H1 (cell line): ENCODE data around the gene FAM120B. TPM values are rescaled to one million over a fixed set of nuclear protein-coding genes. Genes with fewer than 3 reads are reported as not detected.

Experiments used
- CTCF ChIA-PET: fragments of 300-600 bp; sonication (Branson Sonifier 250); formaldehyde crosslinking; loops from one replicate; lab custom pipeline; 2021; ENCODE audit not compliant: partially characterized antibody; lab: Charles Lee
- POLR2A ChIA-PET: fragments of 300-600 bp; sonication (Branson Sonifier 250); formaldehyde crosslinking; loops from one replicate; lab custom pipeline; 2021; ENCODE audit warnings: inconsistent platforms; ENCODE audit not compliant: partially characterized antibody; lab: Charles Lee
- DNase-seq, 2 experiments: peaks; one replicate each; pipeline versions ENCODE4 v3.0.0 to v3.0.0-alpha.2; 2010 to 2022; ENCODE audit warnings: low spot score in 2 of 2, low read depth in 1 of 2, mixed read lengths in 1 of 2
- FAIRE-seq: peaks from 2 replicates; lab custom pipeline; 2011; peaks lifted over from hg19 to GRCh38; lab: Jason Lieb, UNC
- H2AFZ ChIP-seq: 2 replicates; pipeline ENCODE4 v1.8.1; 2012; ENCODE audit warnings: low read length, inconsistent platforms
- H2AK5ac ChIP-seq: 2 replicates; pipeline ENCODE4 v1.6.1; 2013; ENCODE audit warnings: low read depth, low read length
- H2BK120ac ChIP-seq: replicated peaks from 2 replicates; pipeline ENCODE3; 2013; ENCODE audit warnings: low read depth, low read length, inconsistent platforms
- H2BK12ac ChIP-seq: 2 replicates; pipeline ENCODE4 v1.6.1; 2013; ENCODE audit warnings: low read depth, low read length
- H2BK15ac ChIP-seq: 2 replicates; pipeline ENCODE4 v1.6.1; 2013; ENCODE audit warnings: low read length
- H2BK20ac ChIP-seq: 2 replicates; pipeline ENCODE4 v1.6.1; 2013; ENCODE audit warnings: low read length
- H2BK5ac ChIP-seq: 2 replicates; pipeline ENCODE4 v1.6.1; 2013; ENCODE audit warnings: low read depth, low read length
- H3K14ac ChIP-seq: 2 replicates; pipeline ENCODE4 v1.6.1; 2013; ENCODE audit warnings: inconsistent platforms; ENCODE audit not compliant: insufficient read length
- H3K18ac ChIP-seq: 2 replicates; pipeline ENCODE4 v1.6.1; 2013; ENCODE audit warnings: low read length; ENCODE audit errors: extremely low read depth
- H3K23ac ChIP-seq: 2 replicates; pipeline ENCODE4 v1.6.1; 2013; ENCODE audit warnings: inconsistent platforms; ENCODE audit not compliant: insufficient read length
- H3K23me2 ChIP-seq: 2 replicates; pipeline ENCODE4 v1.6.1; 2013; ENCODE audit warnings: low read depth, low read length
- H3K27ac ChIP-seq: 2 replicates; pipeline ENCODE4 v1.6.1; 2011; ENCODE audit warnings: low read depth, low read length, inconsistent platforms
- H3K27me3 ChIP-seq, 4 experiments: replicated peaks in 1 of 4; 1 replicate in 1 of 4; 2 replicates in 3 of 4; pipeline versions ENCODE4 v1.6.1 to v1.8.1; 2011 to 2013; ENCODE audit warnings: low read length in 3 of 4, mild to moderate bottlenecking in 3 of 4, inconsistent platforms in 2 of 4, mixed read lengths in 2 of 4, moderate library complexity in 1 of 4; ENCODE audit not compliant: control insufficient read depth in 3 of 4, insufficient read depth in 3 of 4; ENCODE audit errors: extremely low read depth in 1 of 4
- H3K36me3 ChIP-seq, 4 experiments: 2 replicates each; pipeline versions ENCODE4 v1.6.1 to v1.8.1; 2011 to 2013; ENCODE audit warnings: mild to moderate bottlenecking in 4 of 4, low read length in 3 of 4, moderate library complexity in 2 of 4, control low read depth in 1 of 4, inconsistent platforms in 1 of 4; ENCODE audit not compliant: insufficient read depth in 4 of 4, control insufficient read depth in 2 of 4
- H3K4ac ChIP-seq: replicated peaks from 2 replicates; pipeline ENCODE3; 2013; ENCODE audit warnings: low read length, low read depth, mixed read lengths, inconsistent platforms; ENCODE audit not compliant: insufficient read length
- H3K4me1 ChIP-seq, 4 experiments: replicated peaks in 1 of 4; 1 replicate in 1 of 4; 2 replicates in 3 of 4; pipeline versions ENCODE4 v1.6.1 to v1.8.1; 2011 to 2013; ENCODE audit warnings: low read length in 3 of 4, inconsistent platforms in 2 of 4, mixed read lengths in 1 of 4; ENCODE audit not compliant: insufficient read depth in 4 of 4, control insufficient read depth in 3 of 4
- H3K4me2 ChIP-seq, 2 experiments: 2 replicates each; pipeline versions ENCODE4 v1.6.1 to v1.8.1; 2011 to 2013; ENCODE audit warnings: low read depth in 2 of 2, low read length in 2 of 2, control low read depth in 1 of 2, inconsistent platforms in 1 of 2, mild to moderate bottlenecking in 1 of 2; ENCODE audit not compliant: insufficient read depth in 1 of 2
- H3K4me3 ChIP-seq, 4 experiments: fragments of 200-600, 300-600 bp in 1 of 4; sonication (generic), shearing (Covaris generic), sonication (Bioruptor Twin) in 1 of 4; 2 replicates each; pipeline versions ENCODE4 v1.5.1 to v1.8.1; 2011 to 2016; ENCODE audit warnings: low read length in 4 of 4, low read depth in 3 of 4, control low read depth in 2 of 4, inconsistent platforms in 2 of 4, mild to moderate bottlenecking in 2 of 4, mixed read lengths in 1 of 4, moderate library complexity in 1 of 4; ENCODE audit not compliant: insufficient read depth in 2 of 4; ENCODE audit errors: extremely low read depth in 1 of 4
- H3K56ac ChIP-seq: replicated peaks from 2 replicates; pipeline ENCODE3; 2013; ENCODE audit warnings: low read depth, mild to moderate bottlenecking, mixed read lengths, low read length, inconsistent platforms; ENCODE audit not compliant: insufficient read length
- H3K79me1 ChIP-seq: 2 replicates; pipeline ENCODE4 v1.6.1; 2013; ENCODE audit warnings: low read depth, low read length, control low read depth
- H3K79me2 ChIP-seq, 2 experiments: 2 replicates each; pipeline versions ENCODE4 v1.6.1 to v1.8.1; 2012 to 2013; ENCODE audit warnings: low read length in 2 of 2, mild to moderate bottlenecking in 2 of 2, inconsistent platforms in 1 of 2; ENCODE audit not compliant: insufficient read depth in 2 of 2, control insufficient read depth in 1 of 2
- H3K9ac ChIP-seq, 4 experiments: replicated peaks in 1 of 4; 1 replicate in 1 of 4; 2 replicates in 3 of 4; pipeline versions ENCODE4 v1.6.1 to v1.8.1; 2011 to 2013; ENCODE audit warnings: low read depth in 3 of 4, low read length in 3 of 4, control low read depth in 2 of 4, mild to moderate bottlenecking in 2 of 4, moderate library complexity in 2 of 4, inconsistent platforms in 1 of 4; ENCODE audit errors: extremely low read depth in 1 of 4
- H3K9me3 ChIP-seq, 2 experiments: 2 replicates each; pipeline versions ENCODE4 v1.6.1 to v1.8.1; 2012 to 2013; ENCODE audit warnings: mild to moderate bottlenecking in 2 of 2, moderate library complexity in 2 of 2, control low read depth in 1 of 2, inconsistent platforms in 1 of 2, low read depth in 1 of 2, low read length in 1 of 2, mixed read lengths in 1 of 2; ENCODE audit not compliant: insufficient read depth in 2 of 2
- H4K20me1 ChIP-seq, 2 experiments: replicated peaks in 1 of 2; 2 replicates each; pipeline versions ENCODE3 to v1.8.1; 2011 to 2013; ENCODE audit warnings: inconsistent platforms in 2 of 2, low read length in 2 of 2, mild to moderate bottlenecking in 1 of 2; ENCODE audit not compliant: insufficient read depth in 2 of 2, control insufficient read depth in 1 of 2
- H4K5ac ChIP-seq: 2 replicates; pipeline ENCODE4 v1.6.1; 2013; ENCODE audit warnings: low read length, low read depth, mixed read lengths, inconsistent platforms; ENCODE audit not compliant: insufficient read length
- H4K8ac ChIP-seq: 2 replicates; pipeline ENCODE4 v1.8.0; 2013; ENCODE audit warnings: mild to moderate bottlenecking, moderate library complexity, low read length, inconsistent platforms; ENCODE audit not compliant: insufficient read depth; ENCODE audit errors: extremely low read depth
- H4K91ac ChIP-seq: replicated peaks from 2 replicates; pipeline ENCODE3; 2013; ENCODE audit warnings: low read length, mixed read lengths, inconsistent platforms; ENCODE audit not compliant: insufficient read length
- JUN ChIP-seq: IDR thresholded peaks from 2 replicates; pipeline ENCODE4 v1.6.1; 2011; ENCODE audit warnings: low read depth, mild to moderate bottlenecking, improper control_type of control experiment, low read length
- TAF1 ChIP-seq: IDR thresholded peaks from 2 replicates; pipeline ENCODE4 v1.6.1; 2011; ENCODE audit warnings: mild to moderate bottlenecking, low read depth, low read length
- WGBS, 2 experiments: shearing (Covaris generic) in 1 of 2; methylation state at CpG; one replicate each; pipeline versions ENCODE4 v1.1.6 to v1.1.7; 2013 to 2015; ENCODE audit warnings: low lambda C conversion rate in 2 of 2, mixed read lengths in 2 of 2, inconsistent platforms in 1 of 2, low coverage in 1 of 2, missing lambda C conversion rate in 1 of 2; ENCODE audit not compliant: insufficient replicate concordance in 2 of 2, insufficient coverage in 1 of 2, insufficient read length in 1 of 2; ENCODE audit errors: extremely low coverage in 1 of 2, missing lambda C conversion rate in 1 of 2; 5-methylcytosine and 5-hydroxymethylcytosine counted together
- polyA plus RNA-seq, 7 experiments: library from polyadenylated mRNA; depleted of rRNA in 3 of 7; stranded (reverse) in 5 of 7; unstranded in 2 of 7; fragments of >200 nt in 5 of 7; fragments of 200-250 nt in 2 of 7; gene quantifications; 1 replicate in 5 of 7; 2 replicates in 1 of 7; 4 replicates in 1 of 7; pipeline versions ENCODE4 v1.2.1 to v1.2.3, GENCODE V29; 2011 to 2013; ENCODE audit warnings: missing spikeins in 2 of 7, mixed read lengths in 2 of 7
- total RNA-seq: library from RNA; stranded (reverse); fragmentation: NEBNext Ultra II Directional; extraction: Animal tissue kit (Norgen Biotek cat#: 25700); gene quantifications from 2 replicates; pipeline ENCODE4 v1.2.1, GENCODE V29; 2021

Gene FAM120B
- total and polyA plus RNA-seq, 2 of the 8 experiments (the other 6 are each of a cell fraction or from before 2014, with no cell fraction given), result 5.1 to 12.5 TPM

DNA sequence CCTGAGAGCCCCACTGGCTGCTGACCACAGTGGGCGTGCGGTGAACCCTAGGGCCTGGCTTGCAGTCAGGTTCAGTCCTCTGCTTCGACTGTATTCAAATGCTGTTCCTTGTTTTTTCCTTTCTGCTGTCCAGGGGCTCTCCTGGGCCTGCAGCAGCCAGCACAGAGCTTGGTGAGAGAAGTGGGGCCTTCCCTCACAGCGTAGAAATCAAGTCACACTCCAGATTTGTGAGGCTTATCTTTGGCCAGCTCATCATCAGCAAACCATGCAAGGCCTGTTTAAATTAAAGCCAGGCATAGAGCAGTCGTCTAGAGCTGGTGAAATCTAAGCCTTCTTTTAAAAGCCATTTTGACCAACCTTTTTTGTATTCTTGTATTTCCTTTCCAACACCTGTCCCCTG, 8.4 kb downstream of the FAM120B start:
- no peak for DNase-seq
- POLR2A ChIA-PET, result no interaction called here
- Histone ChIP-seq H3K56ac (no peak overlapping the region), H2BK5ac (no peak overlapping the region), H3K9ac (no peak overlapping the region), H4K5ac (no peak overlapping the region), H3K27me3 (no peaks in the 10 kb centered on the region), H3K4me2 (no peak overlapping the region), H3K79me1 (no peaks in the 10 kb centered on the region; the same call in 1 of the 2 replicates), H4K91ac (no peak overlapping the region), H3K23ac (no peak overlapping the region), H2BK20ac (no peak overlapping the region), H3K4me1 (peaks cover 0 to 8% (median 5%) of the 10 kb centered on the region in 4 experiments; a peak in 2 of 7 replicates), H4K8ac (no peak overlapping the region), H2BK120ac (no peak overlapping the region), H3K4me3 (no peak overlapping the region), H3K9me3 (no peaks in the 10 kb centered on the region), H2BK15ac (no peak overlapping the region), H2AK5ac (no peak overlapping the region), H3K23me2 (no peaks in the 10 kb centered on the region), H3K27ac (no peak overlapping the region), H2AFZ (no peak overlapping the region), H3K4ac (no peak overlapping the region), H3K36me3 (peaks cover 0 to 4% (median 0%) of the 10 kb centered on the region in 4 experiments; a peak in 2 of 8 replicates), H3K18ac (no peak overlapping the region), H2BK12ac (no peak overlapping the region), H3K79me2 (peaks cover 0 to 27% of the 10 kb centered on the region in 2 experiments; a peak in 2 of 4 replicates), H3K14ac (no peak overlapping the region), H4K20me1 (peaks cover 0 to 3% of the 10 kb centered on the region in 2 experiments)
- FAIRE-seq, result no peak
- CTCF ChIA-PET, result interaction anchor here (1.0 kb wide), 1 partner anchor 14 kb away, joined by 3 read pairs; no protein-coding TSS in a partner anchor
- WGBS, 2 experiments, result 91% methylated on average over 5 of the region's 5 CpGs; no CpG with 5 or more reads in 1 of the 2 experiments
- TF ChIP-seq JUN (no peak), TAF1 (no peak)
